GM19035 (cell line): ENCODE data around the gene KLK11.

Experiments used
- ATAC-seq: cut with Tn5 transposase; IDR thresholded peaks from one replicate; pipeline ENCODE4 v1.9.1; 2021; ENCODE audit not compliant: unreplicated experiment

KLK11 gene

GRCh38 chr19:50974702-50975556 lies 51.5 kb downstream of the KLK11 start:
- ATAC-seq: no peak

- ATAC-seq: no peak
These were observed 53.5 kb downstream of the KLK11 start for GRCh38 chr19:50972795-50973376.
